ENCODE measurements around the gene TEX11.
"Not testable (repeated sequence)": the region's sequence is repeated elsewhere in the genome, so short reads cannot be mapped to it uniquely, and the experiment has no call there.

TEX11 gene

GRCh38 chrX:70908541-70908940, at the start of gene TEX11:
TSS of gene TEX11 (minus strand) at chrX:70908711. CDS start at chrX:70907789, 922 bp downstream.
- in situ Hi-C loops (cut with HindIII; ENCODE audit: low sequenced_read_pairs): no loop called here

GRCh38 chrX:70954871-70955270, 46.4 kb upstream of the TEX11 start:
- in situ Hi-C loops (cut with HindIII; ENCODE audit: low sequenced_read_pairs): no loop called here

DNA sequence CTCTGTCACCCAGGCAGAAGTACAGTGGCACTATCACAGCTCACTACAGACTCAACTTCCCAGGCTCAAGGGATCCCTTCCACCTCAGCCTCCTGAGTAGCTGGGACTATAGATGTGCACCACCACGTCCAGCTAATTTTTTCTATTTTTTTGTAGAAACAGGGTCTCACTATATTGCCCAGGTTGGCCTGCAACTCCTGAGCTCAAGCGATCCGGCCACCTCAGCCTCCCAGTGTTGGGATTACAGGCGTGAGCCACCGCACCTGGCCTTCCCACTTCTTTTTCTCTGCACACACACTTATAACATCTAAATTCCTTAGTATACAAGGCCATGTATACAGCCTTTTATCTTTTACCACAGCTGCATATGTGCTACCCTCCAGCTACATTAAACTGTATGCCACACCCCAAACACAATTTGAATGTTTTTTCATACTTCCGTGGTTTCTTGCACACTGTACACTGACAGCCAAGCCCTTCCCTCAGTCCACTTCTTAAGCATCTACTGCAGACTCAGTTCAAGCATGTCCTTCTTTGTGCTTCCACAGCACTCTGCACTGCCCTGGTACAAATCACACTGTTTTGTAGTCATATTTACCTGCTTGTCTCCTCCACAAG, 15.9 kb upstream of the TEX11 start:
- in situ Hi-C loops (cut with HindIII; ENCODE audit: low sequenced_read_pairs): no loop called here

GRCh38 chrX:70922774-70923473, 14.4 kb upstream of the TEX11 start:
- in situ Hi-C loops (cut with HindIII; ENCODE audit: low sequenced_read_pairs): no loop called here

DNA sequence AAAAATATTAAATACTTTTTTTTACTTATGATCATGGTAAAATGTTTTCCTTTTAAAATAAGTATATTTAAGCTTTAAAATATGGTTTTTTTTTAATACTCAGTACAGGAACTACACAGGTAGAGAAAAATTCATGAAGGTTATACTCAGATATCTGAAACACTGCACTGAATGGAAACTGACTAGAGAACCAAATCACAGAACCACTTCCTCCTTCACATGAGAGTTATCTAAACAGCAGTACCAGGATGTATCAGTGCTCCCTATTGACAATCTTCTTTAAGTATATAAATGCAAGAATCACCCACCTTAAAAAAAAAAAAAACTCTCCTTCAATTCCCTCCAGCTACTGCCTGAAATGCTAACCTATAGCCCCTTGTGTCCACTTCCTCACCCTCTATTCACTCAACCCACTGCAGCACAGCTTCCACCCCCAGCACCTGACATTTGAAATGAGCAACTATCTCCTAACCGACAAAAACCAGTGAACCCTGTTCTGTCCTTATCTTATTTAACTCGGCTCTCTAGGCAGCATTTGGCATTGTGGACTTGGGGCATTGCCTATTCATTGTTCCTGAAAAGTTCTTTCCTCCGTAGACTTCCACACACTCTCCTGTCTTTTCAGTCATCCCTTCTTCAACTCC, 13.3 kb upstream of the TEX11 start:
- in situ Hi-C loops (cut with HindIII; ENCODE audit: low sequenced_read_pairs): no loop called here

DNA sequence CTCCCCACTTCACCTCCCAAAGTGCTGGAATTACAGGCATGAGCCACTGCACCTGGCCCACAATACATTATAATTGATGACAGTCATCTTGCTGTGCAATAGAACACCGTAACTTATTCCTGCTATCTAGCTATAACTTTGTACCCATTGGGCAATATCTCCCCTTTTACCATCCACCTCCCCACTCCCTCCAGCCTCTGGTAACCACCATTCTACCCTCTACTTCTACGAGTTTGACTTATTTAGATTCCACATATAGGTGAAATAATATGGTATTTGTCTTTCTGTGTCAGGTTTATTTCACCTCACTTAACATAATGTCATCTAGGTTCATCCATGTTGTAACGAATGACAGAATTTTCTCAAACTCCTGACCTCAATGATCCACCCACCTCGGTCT, 8.2 kb upstream of the TEX11 start:
- in situ Hi-C loops (cut with HindIII; ENCODE audit: low sequenced_read_pairs): no loop called here

DNA sequence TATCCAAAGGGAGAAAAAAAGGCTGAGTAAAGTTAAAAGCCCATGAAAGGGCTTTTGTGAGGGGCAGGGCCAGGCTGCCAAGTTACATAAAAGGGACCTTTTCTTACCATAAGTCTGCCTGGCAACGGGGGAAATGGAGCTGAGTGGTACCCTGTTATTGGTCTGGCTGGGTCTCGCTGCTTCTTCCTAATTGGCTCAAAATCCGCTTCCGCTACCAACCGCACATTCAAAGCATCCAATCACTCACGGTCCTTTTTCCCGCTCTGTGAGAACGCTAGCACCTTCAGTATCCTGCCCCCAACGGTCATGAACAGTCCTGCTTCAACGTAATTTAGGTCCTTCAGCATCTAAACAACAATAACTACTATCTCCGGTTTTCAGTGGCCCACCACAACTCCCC, 611 bp downstream of the TEX11 start:
- in situ Hi-C loops (cut with HindIII; ENCODE audit: low sequenced_read_pairs): no loop called here

DNA sequence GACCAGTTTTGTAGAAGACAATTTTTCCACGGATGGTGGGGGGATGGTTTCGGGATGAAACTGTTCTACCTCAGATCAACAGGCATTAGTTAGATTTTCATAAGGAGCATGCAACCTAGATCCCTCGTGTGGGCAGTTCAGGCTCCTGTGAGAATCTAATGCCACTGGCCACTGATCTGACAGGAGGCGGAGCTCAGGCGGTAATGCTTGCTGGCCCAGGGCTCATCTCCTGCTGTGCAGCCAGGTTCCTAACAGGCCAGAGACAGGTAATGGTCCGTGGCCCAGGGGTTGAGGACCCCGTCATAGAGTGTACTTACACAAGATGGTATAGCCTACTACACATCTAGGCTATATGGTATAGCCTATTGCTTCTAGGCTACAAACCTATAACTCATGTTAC, 7.0 kb downstream of the TEX11 start:
- in situ Hi-C loops (cut with HindIII; ENCODE audit: low sequenced_read_pairs): no loop called here

DNA sequence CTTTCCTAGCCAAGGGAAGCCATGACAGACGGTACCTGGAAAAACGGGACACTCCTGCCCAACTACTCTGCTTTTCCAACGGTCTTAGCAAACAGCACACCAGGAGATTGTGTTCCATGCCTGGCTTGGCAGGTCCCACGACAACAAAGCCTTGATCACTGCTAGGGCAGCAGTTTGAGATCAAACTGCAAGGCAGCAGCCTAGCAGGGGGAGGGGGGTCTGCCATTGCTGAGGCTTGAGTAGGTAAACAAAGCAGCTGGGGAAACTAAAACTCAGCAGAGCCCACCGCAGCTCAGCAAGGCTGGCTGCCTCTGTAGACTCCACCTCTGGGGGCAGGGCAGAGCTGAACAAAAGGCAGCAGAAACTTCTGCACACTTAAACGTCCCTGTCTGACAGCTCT, 18.1 kb downstream of the TEX11 start:
- in situ Hi-C loops (cut with HindIII; ENCODE audit: low sequenced_read_pairs): not testable (repeated sequence)

DNA sequence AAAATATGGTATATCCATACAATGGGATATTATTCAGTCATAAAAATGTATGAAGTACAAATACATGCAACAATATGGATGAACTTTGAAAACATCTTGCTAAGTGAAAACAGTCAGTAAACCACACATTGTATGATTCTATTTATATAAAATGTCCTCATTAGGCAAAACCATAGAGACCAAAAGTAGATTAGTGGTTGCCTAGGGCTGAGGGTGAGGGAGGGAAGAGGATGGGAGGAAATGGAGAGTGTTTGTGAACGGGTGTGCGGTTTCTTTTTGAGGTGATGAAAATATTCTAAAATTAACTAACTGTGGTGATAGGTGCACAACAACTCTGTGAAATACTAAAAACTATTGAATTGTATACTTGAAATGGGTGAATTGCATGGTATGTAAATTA, 29.6 kb downstream of the TEX11 start:
- in situ Hi-C loops (cut with HindIII; ENCODE audit: low sequenced_read_pairs): no loop called here

DNA sequence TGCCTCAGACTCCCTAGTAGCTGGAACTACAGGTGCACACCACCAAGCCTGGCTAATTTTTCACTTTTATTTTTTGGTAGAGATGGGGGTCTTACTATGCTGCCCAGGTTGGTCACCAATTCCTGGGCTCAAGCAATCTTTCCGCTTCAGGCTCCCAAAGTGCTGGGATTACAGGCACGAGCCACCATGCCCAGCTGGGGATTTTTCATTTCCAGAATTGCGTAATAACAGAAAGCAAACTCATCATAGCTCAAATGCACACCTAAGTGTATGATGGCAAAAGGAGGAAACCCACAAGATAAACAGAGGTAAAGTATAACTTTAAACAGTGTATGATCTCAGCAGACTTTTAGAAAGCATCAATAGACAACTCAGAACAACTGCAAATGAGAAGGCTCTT, 56.2 kb downstream of the TEX11 start:
- in situ Hi-C loops (cut with HindIII; ENCODE audit: low sequenced_read_pairs): no loop called here

DNA sequence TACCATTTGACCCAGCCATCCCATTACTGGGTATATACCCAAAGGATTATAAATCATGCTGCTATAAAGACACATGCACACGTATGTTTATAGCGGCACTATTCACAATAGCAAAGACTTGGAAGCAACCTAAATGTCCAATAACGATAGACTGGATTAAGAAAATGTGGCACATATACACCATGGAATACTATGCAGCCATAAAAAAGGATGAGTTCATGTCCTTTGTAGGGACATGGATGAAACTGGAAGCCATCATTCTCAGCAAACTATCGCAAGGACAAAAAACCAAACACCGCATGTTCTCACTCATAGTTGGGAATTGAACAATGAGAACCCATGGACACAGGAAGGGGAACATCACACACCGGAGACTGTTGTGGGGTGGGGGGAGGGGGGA, 64.4 kb downstream of the TEX11 start:
- in situ Hi-C loops (cut with HindIII; ENCODE audit: low sequenced_read_pairs): not testable (repeated sequence)

- in situ Hi-C loops (cut with HindIII; ENCODE audit: low sequenced_read_pairs): not testable (repeated sequence)
Measured at GRCh38 chrX:70843620-70844019, 64.9 kb downstream of the TEX11 start.

- in situ Hi-C loops (cut with HindIII; ENCODE audit: low sequenced_read_pairs): no loop called here
Measured at GRCh38 chrX:70834589-70834988, 73.9 kb downstream of the TEX11 start.

GRCh38 chrX:70826715-70827114, 81.8 kb downstream of the TEX11 start:
- in situ Hi-C loops (cut with HindIII; ENCODE audit: low sequenced_read_pairs): no loop called here

GRCh38 chrX:70825366-70825765, 83.1 kb downstream of the TEX11 start:
- in situ Hi-C loops (cut with HindIII; ENCODE audit: low sequenced_read_pairs): no loop called here

DNA sequence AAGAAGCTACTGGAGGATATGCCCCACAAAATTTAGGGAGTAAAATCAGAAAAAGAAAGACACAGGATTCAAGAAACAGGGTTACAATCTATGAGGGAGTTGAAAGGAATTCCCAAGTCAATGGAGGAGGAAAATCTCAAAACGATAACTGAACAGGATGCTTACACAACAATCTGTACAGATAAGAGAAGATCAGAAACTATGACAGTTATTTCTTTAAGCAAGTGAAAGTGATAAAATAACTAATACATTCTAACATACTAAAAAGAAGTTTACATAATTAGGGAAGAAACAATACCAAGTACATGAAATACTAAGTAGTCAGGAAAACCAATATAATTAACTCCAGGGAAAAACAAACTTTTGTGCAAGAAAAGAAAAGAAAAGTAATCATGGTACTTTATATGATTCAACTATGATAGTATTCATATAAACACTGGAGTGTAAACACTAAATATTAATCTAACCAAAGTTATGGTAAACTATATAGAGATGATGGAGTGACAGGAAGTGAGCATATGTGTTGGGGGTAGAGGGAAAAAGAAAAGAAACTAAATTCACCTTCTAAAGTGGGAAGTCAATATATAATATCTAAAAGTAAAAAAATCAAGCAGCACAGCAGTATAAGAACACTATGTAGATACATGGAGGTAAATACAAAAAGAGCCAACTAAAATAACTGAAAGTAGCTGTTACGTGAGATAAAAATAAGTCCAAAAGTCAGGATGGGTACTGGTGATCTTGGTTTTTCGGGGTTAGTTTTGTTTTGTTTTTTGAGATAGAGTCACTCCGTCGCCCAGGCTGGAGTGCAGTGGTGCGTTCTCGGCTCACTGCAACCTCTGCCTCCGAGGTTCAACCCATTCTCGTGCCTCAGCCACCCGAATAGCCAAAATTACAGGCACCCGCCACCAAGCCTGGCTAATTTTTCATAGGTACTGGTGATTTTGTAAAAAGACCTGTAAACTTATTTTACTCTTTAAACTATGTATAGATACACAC, 99.3 kb downstream of the TEX11 start:
- in situ Hi-C loops (cut with HindIII; ENCODE audit: low sequenced_read_pairs): no loop called here

GRCh38 chrX:70806081-70806480, 102.4 kb downstream of the TEX11 start:
- in situ Hi-C loops (cut with HindIII; ENCODE audit: low sequenced_read_pairs): no loop called here

GRCh38 chrX:70796742-70797141, 111.8 kb downstream of the TEX11 start:
- in situ Hi-C loops (cut with HindIII; ENCODE audit: low sequenced_read_pairs): not testable (repeated sequence)

DNA sequence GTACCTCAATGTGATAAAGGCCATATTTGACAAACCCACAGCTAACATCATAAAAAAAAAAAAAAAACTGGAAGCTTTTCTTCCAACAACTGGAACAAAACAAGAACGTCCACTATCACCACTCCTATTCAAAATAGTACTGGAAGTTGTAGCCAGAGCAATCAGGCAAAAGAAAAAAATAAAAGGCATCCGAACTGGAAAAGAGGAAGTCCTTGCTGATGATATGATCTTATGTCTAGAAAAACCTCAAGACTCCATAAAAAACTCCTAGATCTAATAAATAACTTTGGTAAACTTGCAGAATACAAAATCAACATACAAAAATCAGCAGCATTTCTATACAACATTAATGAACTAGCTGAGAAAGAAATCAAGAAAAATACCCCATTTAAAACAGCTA, 134.3 kb downstream of the TEX11 start:
- in situ Hi-C loops (cut with HindIII; ENCODE audit: low sequenced_read_pairs): no loop called here

DNA sequence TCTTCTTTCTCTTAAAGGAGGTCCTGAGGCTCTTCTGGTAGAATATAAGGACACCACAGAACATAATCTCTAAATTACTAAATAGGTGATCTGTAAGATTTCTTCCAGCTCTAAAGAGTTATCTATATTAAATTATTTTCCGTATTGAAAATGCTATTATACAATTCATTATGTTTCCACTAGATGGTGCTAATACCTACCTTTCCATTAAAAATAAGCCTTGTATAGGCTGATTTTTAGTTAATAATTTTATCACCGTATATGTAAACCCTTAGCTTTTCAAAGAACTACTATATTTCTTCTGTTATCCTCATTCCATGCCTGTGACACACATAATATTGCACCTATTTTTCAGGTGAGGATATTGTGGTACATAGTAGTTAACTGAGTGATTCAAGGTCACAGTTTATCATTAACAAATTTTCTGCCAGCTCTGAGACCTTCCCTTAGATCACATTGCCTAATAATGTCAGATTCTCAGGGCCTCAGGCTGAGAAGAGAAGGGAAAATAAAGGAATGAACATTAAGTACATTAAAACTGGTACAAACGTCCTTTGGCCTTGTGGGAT, 138.8 kb downstream of the TEX11 start:
- in situ Hi-C loops (cut with HindIII; ENCODE audit: low sequenced_read_pairs): no loop called here

Measured in DLD1 (cell line).